Fibroblast of upper back skin (primary cell): ENCODE data around the gene TRABD2B.

Experiments
- DNase-seq: peaks from one replicate; pipeline ENCODE4 v3.0.0-alpha.2; 2013

Gene TRABD2B

DNA sequence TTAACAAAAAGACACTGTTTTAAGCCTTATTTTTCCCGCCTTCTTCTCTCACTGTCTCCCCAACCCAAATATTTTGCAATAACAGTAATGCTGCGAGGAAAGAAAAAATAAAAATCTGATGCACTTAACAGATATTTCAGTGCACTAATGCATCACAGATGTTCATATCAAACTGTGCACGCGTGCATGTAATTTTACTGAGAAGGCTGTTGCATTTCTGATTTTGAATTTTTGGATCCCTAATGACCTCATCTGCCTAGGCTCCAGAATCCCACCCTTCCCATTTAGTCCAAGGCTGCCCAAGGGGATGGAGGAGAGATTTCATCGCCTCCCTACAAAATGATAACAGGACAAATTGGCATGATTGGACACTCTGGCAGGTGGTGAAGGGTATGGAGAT is 5.5 kb downstream of the TRABD2B start:
- DNase-seq, result peak; percentile 26

DNA sequence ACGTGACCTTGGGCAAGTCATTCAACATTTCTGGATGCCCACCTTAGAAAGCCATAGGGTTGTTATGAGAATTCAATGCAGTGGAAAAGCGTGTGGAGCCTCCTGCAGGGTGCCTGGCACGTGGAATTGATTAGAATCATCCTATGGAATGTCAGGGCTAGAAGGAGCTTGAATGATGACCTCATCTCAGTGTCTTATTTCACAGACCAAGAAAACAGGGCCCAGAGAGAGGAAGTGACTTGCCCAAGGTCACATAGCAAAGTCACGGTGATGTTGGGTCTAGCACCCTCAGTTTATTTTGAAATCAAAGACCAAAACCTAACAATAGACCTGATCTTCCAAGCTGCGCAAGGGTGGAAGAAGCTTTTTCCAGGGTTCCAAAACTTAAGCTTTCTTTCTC is 6.0 kb downstream of the TRABD2B start:
- DNase-seq, result peak; percentile 77

DNA sequence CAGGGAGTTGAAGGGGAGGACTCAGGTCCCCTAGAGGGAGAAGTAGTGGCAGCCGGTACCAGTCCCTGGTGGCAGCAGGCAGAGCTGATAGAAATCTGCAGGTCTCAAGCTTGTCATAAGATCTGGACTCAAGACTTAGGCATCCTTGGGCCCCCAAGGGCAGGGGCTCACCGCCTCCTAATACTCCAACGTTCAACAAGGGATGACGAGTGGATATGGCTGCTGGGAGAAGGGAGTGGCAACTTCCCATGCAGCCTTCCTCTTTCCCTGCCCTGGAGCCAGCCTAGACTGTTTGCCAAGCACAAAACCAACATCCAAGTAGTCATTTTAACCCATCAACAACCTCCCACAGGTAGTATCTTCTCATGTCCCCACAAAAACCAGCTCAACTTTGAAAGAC is 6.9 kb downstream of the TRABD2B start:
- no peak for DNase-seq

DNA sequence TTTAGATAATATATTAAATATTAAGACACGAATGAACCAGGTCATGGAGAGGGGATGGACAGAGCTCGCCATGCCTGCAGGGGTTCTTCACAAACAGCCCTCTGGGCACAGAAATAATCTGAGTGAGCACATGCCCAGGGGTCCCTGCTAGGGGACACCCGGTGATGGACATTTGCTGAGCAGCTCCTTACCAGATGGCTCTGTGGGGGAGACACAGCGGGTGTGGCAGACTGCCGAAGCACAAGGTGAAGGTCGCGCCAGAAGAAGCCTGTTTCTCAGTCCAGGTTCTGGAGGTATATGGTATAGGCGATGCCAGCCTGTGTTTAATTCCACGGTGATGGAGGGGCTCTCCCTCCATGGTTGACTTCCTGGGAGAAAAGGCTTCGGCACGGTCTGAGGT is 9.6 kb downstream of the TRABD2B start:
- no peak for DNase-seq

DNA sequence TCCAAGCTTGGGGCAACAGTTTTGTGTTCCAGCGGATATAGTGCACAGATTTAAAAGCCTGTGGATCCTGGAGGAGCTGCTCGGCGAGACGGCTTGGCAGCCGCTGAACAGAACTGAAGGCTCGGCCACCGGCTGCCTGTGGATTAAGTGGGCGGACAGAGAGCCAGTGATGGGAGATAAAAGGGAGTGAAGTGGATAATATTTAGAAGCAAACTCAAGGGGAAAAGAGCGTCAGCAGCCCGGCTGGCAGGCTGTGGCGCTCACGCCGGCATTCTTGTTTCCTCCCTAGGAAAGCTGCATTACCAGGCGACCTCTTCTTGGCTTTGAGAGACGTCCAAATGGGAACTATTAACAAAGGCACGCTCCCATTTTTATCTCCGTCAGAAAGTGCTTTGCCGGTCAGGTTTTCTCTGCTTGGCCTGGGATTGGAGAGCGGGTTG is 10.4 kb downstream of the TRABD2B start:
- DNase-seq, result peak; percentile 25

DNA sequence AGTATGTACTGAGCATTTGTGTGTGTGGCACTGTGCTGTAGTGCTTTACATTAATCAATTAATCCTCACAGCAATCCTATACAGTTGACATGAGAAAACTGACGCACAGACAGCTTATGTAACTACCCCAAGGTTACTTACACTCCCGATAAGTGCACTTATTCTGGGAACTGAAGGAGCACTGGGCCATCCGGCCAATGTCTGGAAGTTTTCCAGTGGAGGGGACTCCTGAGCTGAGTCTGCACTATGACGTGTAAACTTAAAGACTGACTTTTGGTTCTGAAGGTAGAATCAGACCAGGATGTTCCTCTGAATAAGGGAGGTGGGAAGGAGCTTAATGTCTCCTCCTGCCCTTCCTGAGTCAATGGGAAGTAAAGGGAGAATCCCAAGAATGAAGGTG is 12.2 kb downstream of the TRABD2B start:
- no peak for DNase-seq

DNA sequence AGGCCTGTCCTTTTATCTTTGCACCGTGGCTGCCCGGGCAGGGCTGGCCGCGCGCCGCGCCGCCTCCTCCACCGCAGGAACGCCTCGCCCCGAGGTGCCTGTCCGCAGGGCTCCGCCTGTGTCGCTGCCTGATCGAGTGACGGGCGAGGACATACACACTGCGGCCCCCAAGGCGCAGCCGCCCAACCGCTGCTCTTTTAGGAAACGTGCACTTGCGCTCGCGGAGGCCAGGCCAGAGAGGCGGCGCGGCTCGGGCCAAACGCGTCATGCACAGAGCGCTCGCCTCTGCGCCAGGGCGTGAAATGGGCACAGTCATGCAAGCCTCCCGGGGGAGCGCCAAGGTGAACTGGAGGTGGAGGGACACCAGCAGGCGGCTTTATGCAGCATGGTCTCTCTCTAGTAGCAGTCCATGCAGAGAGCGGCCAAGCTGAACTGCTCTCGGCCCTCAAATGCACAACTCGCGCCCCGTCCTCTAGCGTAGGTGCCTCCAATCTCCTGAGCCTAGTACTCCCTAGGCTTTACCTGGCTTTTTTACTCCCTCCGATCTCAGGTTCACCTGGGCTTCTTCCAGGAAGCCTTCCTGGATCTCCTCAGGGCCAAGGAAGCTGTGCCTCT is 12.9 kb downstream of the TRABD2B start:
- DNase-seq, result no peak

DNA sequence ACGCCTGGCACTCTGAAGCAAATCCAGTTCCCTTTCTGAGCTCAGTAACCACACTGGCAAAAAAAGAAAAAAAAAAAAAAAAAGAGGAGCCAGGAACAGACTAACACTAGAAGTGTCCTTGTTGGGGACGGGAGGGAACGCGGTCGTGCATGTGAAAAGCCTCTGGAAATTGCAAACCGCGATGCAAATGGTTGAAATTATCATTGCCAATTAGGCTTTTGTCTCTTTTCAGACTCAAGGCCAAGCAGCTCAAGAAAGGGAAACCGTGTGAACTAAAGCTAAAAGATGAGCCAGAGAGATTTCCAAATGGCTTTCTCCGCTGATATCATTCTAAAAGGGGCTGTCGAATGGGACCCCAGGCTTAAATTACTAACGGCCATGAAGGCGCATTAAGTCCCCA is 13.5 kb downstream of the TRABD2B start:
- DNase-seq, result no peak

DNA sequence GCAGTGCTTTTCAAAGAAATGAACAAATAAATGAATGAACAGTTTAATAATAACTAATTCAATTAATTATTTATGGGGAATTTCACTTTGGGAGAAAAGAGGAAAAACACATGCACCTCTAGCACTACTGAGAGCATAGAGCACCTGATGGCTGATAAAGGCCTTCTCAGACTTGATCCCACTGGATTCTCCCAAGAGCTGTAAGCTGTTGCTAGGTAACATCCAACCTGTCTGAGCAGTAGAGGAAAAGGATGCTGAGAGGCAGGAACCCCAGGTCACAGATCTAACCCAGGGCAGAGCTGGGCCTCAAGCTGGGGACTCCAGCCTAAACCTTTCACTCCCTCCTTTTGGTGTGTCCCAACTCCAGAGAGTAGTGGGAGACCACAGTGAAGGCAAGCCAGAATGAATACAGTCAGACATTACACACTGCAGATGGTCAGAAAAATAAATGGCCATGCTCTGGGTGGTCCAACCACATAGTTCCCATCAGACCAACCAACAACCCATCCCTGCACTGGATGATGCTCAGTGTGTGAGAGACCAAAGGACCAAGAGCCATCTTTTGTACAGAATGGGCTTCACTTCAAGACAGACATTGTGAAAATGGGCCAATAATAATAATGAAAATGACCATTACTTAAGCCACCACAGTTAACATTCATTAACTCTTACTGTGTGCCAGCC is 15.4 kb downstream of the TRABD2B start:
- DNase-seq, result no peak

DNA sequence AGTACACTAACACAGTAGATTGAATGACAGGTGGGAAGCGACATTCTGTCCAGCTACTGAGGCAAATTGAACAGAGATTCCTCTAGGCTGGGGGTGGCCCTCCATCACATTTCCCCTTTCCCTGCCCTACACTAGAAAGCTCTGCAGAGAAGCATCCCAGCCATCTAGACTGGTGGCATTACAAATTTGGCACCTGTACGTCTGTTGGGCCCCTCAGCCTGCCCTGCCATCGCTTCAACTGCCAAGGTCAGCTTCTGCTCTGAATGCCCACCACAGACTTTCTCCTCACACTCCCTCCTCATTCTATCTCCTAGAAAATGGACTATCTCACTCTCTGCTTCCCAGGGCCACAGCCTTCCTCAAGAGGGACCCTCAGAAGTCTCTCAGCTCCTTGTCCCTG is 16.7 kb downstream of the TRABD2B start:
- no peak for DNase-seq

DNA sequence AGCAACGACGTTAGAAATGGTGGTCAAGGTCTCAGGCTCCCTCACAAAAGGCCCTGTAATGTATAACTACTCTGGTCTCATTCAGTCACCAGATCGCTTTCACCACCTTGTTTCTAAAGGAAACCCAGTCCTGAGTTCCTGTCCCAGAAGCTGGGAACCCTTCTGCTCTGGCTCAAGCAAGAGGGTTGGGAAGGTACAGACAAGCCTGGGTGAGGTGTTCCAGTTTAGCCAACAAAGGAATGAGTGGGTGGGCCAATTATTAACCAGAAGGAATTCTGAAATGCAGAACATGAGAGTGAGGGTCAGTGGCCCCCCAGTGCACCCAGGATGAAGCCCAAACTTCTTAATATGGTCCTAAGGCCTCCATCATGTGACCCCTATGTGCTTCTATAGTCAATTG is 17.5 kb downstream of the TRABD2B start:
- DNase-seq, result no peak

DNA sequence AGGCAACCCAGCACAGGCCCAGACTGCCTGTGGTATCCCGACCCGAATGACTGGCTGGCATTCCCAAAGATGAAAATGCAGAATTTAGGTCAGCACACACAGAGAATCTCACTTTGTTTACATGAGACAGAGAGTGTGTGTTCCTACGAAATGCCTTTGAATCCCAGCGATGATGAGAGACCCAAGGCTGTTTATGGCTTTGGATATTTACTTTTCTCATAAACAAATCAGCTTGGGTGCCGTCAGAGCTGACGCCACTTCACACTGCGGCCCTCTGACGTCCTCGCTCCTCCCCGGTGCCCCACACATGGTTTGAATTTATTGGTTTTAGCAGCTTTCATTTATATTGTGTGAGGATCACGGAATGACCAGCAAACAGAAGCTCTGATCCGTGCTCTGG is 18.7 kb downstream of the TRABD2B start:
- DNase-seq, result no peak

DNA sequence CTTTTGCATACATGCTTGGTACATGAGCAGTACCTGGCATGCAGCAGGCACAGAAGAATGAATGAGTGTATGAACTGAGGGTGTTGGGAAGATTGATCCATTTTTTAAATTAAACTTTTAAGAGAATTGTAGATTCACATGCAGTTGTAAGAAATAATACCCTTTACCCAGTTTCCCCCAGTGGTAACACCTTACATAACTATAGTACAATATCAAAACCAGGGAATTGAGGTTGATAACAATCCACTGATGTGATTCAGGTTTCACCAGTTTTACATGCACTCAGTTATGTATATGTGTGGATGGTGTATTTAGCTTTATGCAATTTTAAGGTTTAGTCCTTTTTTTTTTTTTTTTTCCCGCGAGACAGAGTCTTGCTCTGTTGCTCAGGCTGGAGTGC is 20.5 kb downstream of the TRABD2B start:
- no peak for DNase-seq

DNA sequence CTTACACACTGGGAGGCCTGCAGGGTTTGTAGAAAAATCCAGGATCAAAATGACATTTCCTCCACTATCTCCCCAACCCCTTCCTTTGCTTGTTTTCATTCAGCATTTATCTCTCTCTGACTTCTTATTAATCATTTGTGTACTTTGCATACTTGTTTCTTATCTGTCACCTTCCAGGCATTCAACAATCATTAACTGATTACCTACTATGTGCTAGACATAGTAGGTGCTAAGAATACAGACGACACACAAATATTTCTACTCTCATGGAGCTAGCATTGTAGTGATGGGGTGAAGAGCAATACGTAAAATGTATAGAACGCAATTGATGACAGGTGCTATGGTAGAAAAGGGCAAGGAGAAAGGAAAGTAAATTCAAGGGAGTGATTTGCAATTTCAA is 20.9 kb downstream of the TRABD2B start:
- no peak for DNase-seq

DNA sequence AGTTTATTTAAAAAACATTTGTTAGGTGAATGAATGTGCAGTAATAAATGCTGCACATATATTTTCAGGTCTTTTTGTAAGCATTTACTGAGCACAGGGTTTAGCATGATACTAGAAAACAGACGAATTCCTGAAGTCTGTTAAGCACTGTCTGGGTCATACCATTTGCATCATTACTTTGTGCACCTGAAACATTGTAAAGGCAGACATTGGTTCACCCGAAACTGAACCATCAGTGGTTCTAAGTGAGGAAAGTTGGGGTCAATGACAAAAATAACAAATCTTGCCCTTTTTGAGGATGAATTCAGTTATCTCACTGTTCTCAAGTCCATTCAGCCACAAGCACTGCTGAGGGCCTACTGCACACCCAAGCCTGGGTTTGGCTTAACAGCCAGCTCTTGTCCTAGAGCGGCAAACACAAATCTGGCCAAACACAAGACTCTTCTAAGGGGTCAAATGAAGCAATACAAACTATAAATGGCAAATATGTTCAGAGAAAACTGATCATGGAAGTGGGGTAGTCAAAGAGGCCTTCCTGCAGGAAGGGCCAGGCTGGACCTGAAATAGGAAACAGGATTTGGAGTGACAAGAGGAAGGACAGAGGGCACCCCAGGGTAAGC is 21.8 kb downstream of the TRABD2B start:
- DNase-seq, result no peak

DNA sequence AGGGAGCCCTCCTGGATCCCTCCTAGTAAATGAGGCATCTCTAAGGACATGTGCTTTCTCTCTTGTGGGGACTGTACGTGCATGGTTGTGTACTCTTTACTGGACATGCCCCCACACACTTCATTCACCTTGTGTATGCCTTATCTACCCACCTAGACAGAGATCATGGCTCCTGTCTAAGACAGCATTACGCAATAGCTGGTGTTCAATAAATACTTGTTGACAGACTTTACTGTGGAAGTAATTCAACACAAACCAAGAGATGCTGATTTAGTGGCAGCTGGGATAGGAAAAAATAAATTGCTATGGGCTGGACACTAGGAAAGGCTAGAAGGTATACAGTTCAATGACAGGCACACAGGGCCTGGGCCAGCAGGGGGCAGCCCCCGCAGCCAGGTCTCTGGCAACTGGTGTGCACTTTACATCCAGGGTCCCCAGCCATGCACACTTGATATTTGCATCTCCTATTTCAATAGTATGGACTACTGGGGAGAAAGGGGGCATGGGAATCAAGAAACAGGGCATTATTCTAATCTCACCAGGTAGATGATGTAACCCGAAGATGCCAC is 24.2 kb downstream of the TRABD2B start:
- no peak for DNase-seq

DNA sequence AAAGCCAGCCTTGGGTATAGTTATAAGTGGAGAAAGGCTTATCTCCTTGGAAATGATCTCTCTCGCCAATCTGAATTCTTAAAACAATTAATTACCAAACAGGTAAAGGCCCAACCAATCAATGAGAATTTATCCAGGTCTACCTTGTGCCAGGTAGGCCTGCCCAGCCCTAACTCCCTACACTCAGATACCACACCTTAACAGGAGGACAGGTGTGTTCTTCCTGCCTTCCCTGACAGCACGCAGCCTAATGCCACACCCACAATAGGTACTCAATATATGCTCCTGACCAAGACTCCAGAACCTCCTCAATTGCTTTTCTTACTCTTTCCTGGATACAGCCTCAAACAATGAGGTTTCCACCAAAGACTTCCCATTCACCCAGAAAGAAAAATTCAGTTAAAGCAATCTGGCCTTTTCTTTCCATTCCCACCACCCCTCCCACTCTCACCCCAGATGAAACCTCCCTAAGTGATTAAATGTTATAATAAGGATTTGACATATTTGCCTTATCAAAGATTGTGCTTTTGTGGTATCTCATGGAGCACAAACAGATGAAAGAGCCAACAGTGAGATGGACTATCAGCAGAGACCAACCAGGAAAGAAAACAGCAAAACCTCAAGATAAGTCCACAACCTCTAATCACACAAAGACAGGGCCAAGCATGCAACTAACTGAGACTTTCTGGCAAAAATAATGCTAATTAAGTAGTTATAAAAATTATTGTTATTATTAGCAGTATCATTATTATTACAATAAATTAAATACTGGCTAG is 25.6 kb downstream of the TRABD2B start:
- DNase-seq, result no peak

DNA sequence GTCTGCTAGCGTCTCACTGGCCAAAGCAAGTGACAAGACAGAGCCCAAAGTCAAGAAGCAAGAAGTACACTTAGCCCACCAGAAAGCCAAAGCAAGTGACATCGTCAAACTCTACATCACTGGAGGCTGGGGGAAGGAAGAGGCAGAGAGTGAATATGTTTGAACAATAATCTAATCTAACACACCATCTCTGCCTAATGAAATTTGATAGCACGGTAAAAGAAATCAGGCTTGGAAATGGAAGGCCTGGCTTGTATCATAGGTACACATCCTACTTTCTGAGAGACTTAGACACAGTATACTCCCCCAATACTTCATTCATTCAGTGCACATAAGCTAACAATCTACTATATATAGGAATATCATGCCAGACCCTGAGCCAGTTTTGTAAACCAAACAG is 26.3 kb downstream of the TRABD2B start:
- DNase-seq, result no peak

DNA sequence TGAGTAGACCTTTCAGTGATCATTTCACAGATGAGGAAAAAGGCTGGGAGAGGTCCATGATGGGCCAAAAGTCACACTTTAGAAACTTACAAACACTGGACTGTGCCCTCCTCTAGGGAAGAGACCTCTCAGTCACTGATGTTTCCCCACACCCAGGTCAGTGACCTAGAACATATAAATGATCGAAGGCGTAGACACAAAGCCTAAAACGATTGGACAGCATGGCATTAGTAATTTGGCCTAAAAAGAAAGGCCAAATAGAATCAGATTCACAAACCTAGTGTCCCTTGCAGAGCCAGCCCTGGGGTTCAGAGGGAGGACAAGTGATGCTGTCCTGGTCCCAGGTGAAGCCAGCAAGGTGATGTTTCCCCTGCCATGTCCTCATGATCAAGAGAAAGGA is 27.7 kb downstream of the TRABD2B start:
- DNase-seq, result no peak

DNA sequence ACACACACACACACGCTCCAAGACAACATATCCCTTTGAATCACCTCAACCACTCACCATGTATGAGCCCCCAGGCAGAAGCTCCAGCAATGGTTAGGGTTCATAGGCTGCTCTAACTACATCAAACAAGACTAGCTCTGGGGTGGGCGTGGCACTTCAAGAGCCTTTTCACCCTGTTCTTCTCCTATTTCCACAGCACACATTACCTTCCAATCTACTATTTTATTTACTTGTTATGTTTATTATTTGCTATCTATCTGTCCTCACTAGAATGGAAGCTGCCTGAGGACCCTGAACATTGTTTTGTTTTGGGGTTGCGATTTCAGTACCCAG is 28.7 kb downstream of the TRABD2B start:
- DNase-seq, result no peak

DNA sequence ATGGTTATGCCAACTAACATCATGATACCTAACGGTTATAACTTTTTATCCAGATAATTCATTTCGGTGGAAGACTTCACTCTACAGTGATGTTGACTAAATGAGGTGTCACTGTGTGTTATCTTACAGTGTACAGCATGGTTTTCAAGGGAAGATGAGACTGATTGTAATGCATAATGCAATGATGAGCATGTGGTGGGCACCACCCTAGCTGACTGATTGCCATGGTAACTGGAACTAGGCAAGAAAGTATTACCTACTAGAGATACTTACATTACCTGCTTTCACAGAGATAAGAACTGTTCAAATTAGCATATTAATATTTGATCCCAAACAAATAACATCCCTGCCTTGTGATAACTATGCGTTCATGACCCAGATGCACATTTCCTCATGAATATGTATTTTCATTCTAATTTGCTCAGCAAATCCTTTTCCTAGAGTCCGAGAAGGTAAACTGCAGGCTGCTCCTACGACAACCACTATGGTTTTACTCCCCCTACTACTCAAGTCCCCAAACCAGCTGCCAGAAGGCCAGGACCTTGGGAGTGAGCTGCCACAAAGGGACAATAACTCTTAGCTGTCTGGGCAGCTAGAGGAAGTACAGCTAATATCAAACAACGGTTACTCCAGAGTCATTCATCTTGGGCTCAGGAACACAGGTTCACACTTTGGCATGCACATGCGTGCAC is 29.2 kb downstream of the TRABD2B start:
- no peak for DNase-seq

DNA sequence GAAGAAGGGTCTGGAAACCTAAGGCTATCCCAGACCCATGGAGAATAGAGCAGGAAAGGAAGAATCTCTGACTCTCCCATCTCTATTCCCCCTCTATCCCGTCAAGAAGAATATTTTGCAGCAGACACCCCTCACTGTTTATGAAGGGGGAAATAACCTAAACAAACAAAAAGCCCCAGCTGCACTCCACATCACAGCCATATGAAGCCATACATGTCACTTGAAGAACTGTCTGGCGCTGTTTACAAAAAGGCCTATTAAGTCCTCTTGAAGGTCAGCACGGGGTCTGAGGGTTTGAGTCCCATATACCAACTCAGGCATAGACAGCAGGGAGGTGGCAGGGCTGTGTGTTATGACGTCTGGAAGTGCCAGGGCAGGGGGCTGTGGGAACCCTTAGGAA is 31.4 kb downstream of the TRABD2B start:
- DNase-seq, result no peak

DNA sequence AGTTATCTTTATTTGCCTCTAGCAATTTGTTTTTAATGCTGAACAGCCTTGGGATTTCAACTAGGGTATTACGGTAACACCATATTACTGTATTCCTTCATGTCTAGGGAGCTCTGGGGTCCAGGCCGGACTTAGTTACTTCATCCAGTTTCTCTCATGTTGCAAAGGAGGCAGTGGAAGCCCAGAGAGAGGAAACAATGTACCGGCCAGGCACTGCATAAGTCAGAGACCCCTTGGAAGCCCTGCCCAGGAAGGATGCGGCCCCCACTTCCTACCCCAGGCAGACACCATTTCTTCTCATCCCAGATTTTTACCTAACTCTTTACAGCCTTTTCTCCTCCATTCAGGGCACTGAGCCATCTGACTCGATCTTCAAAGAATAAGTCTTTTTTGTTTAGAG is 32.5 kb downstream of the TRABD2B start:
- no peak for DNase-seq
